ENCODE data around the gene NXF1.

NXF1 gene

GRCh38 chr11:62805076-62805892 lies at the start of gene NXF1:
NXF1 (minus strand) TSS chr11:62805440; CDS start chr11:62805356, 84 bp downstream.
- DNase-seq (ENCODE audit: low read depth), result peak; percentile 90
- peak within 1 kb of the TSS; percentile 91 for H3K4me3 ChIP-seq (ENCODE audit: control insufficient read depth, low read depth, low read length)
- TF ChIP-seq CTCF (conservative IDR thresholded peaks at IDR 0.05; ENCODE audit: control insufficient read depth, insufficient read depth, low read depth, low read length), result no peak

- DNase-seq (ENCODE audit: low read depth), result no peak
- peak overlapping the region; percentile 71 for H3K4me3 ChIP-seq (ENCODE audit: control insufficient read depth, low read depth, low read length)
- TF ChIP-seq CTCF (conservative IDR thresholded peaks at IDR 0.05; ENCODE audit: control insufficient read depth, insufficient read depth, low read depth, low read length), result no peak
These were observed 49.0 kb upstream of the NXF1 start for GRCh38 chr11:62854013-62854824.

- H3K4me3 ChIP-seq (ENCODE audit: control insufficient read depth, low read depth, low read length), result peak overlapping the region; percentile 71
- TF ChIP-seq CTCF (conservative IDR thresholded peaks at IDR 0.05; ENCODE audit: control insufficient read depth, insufficient read depth, low read depth, low read length), result no peak
- DNase-seq (ENCODE audit: low read depth), result no peak
These were observed 48.2 kb upstream of the NXF1 start for GRCh38 chr11:62853279-62853965.

- no peak for TF ChIP-seq CTCF (conservative IDR thresholded peaks at IDR 0.05; ENCODE audit: control insufficient read depth, insufficient read depth, low read depth, low read length)
- H3K4me3 ChIP-seq (ENCODE audit: control insufficient read depth, low read depth, low read length), result peak overlapping the region; percentile 71
- no peak for DNase-seq (ENCODE audit: low read depth)
These were observed 47.4 kb upstream of the NXF1 start for GRCh38 chr11:62852523-62853188.

GRCh38 chr11:62851807-62852522 lies 46.7 kb upstream of the NXF1 start:
- no peak for DNase-seq (ENCODE audit: low read depth)
- no peak overlapping the region for H3K4me3 ChIP-seq (ENCODE audit: control insufficient read depth, low read depth, low read length)
- TF ChIP-seq CTCF (conservative IDR thresholded peaks at IDR 0.05; ENCODE audit: control insufficient read depth, insufficient read depth, low read depth, low read length), result no peak
